Stomach (tissue), 9 donors: ENCODE measurements around the gene CPED1. TPM values are rescaled to one million over a fixed set of nuclear protein-coding genes. Genes with fewer than 3 reads are reported as not detected.

Experiments
- DNase-seq, 2 donors: peaks; one replicate each; pipeline versions ENCODE4 v3.0.0 to v3.0.0-alpha.2; 2013 to 2019
- H3K27ac ChIP-seq, 5 donors: fragments of 200-600 bp in 4 of 5; sonication (generic) in 4 of 5; one replicate each; pipeline ENCODE4 v1.5.1; 2013 to 2019; ENCODE audit warnings: mild to moderate bottlenecking in 1 of 5, moderate library complexity in 1 of 5
- H3K27me3 ChIP-seq, 3 donors: fragments of 200-600 bp; sonication (generic); one replicate each; pipeline ENCODE4 v1.5.1; 2017 to 2019; ENCODE audit warnings: mixed run types in 1 of 3
- H3K36me3 ChIP-seq, 4 donors: fragments of 200-600 bp; sonication (generic); 1 replicate in 3 of 4; 2 replicates in 1 of 4; pipeline ENCODE4 v1.5.1; 2016 to 2019
- H3K4me1 ChIP-seq, 4 donors: fragments of 200-600 bp; sonication (generic); one replicate each; pipeline ENCODE4 v1.5.1; 2016 to 2019
- H3K4me3 ChIP-seq, 4 donors: fragments of 200-600 bp; sonication (generic) in 3 of 4; one replicate each; pipeline ENCODE4 v1.5.1; 2016 to 2019; ENCODE audit warnings: mild to moderate bottlenecking in 1 of 4
- H3K9me3 ChIP-seq, 4 donors: fragments of 200-600 bp; sonication (generic); one replicate each; pipeline ENCODE4 v1.5.1; 2016 to 2019
- CTCF ChIP-seq, 7 experiments: fragments of 450-650 bp in 4 of 7; fragments of 200-600 bp in 3 of 7; sonication (generic) in 3 of 7; IDR thresholded peaks; one replicate each; pipeline ENCODE4 v1.5.1; 2016 to 2019; ENCODE audit warnings: antibody characterized with exemption in 7 of 7, control low read depth in 2 of 7, mild to moderate bottlenecking in 1 of 7
- EP300 ChIP-seq: sonication (generic); formaldehyde crosslinking; IDR thresholded peaks from one replicate; pipeline ENCODE4 v1.6.1; 2017; ENCODE audit warnings: antibody characterized with exemption
- POLR2A ChIP-seq, 4 donors: fragments of 450-650 bp; IDR thresholded peaks; one replicate each; pipeline ENCODE4 v1.6.1; 2016; ENCODE audit warnings: antibody characterized with exemption in 4 of 4, control low read depth in 2 of 4, mild to moderate bottlenecking in 1 of 4, moderate library complexity in 1 of 4
- POLR2AphosphoS5 ChIP-seq, 3 donors: sonication (generic); formaldehyde crosslinking; IDR thresholded peaks; one replicate each; pipeline ENCODE4 v1.6.1; 2016; ENCODE audit warnings: antibody characterized with exemption in 3 of 3
- WGBS, 5 donors: extraction: QIAGEN DNeasy Blood & Tissue Kit in 3 of 5; methylation state at CpG; one replicate each; pipeline versions ENCODE4 v1.1.5 to v1.1.7; 2013 to 2018; 5-methylcytosine and 5-hydroxymethylcytosine counted together
- intact Hi-C: fragments of 100-400 bp; cut with DNase I; formaldehyde crosslinking; loops from one replicate; pipeline ENCODE4 v1.15.1; 2023; ENCODE audit warnings: low total_unique reads
- polyA plus RNA-seq, 3 donors: library from polyadenylated mRNA; stranded (reverse); fragments of 200-250 nt; gene quantifications; one replicate each; pipeline ENCODE4 v1.2.3, GENCODE V29; 2013
- total RNA-seq, 5 donors: library from RNA; depleted of rRNA; stranded (reverse); fragments of >200 nt; gene quantifications; one replicate each; pipeline versions ENCODE4 v1.1.0 to v1.2.3, GENCODE V29; 2014 to 2016
- donor health status: healthy with polysubstance abuse.
- donor health status: Bipolar disorder and iron deficiency.
- donor health status: healthy.

The CPED1 gene
- total and polyA plus RNA-seq, 8 donors = 3.0 to 58.7 (median 15.9) TPM

GRCh38 chr7:121186746-121187145 is 198.2 kb downstream of the CPED1 start:
- TF ChIP-seq POLR2A (IDR thresholded peaks at IDR 0.05) (no peak), EP300 (no peak), POLR2AphosphoS5 (IDR thresholded peaks at IDR 0.05) (no peak), CTCF (IDR thresholded peaks at IDR 0.05) (no peak)
- no peak for DNase-seq
- H3K4me3 ChIP-seq = no peak overlapping the region
- WGBS, 5 donors = 72 to 89% (median 81%) methylated on average over 1 of the region's 1 CpG
- H3K27ac ChIP-seq = no peak overlapping the region
- no peaks in the 10 kb centered on the region for H3K4me1 ChIP-seq
- no peaks in the 10 kb centered on the region for H3K9me3 ChIP-seq
- intact Hi-C loops = no loop called here
- H3K36me3 ChIP-seq = no peaks in the 10 kb centered on the region
- no peaks in the 10 kb centered on the region for H3K27me3 ChIP-seq

GRCh38 chr7:121187222-121187621 is 198.7 kb downstream of the CPED1 start:
- no peak for DNase-seq
- intact Hi-C loops = no loop called here
- Histone ChIP-seq H3K27ac (no peak overlapping the region), H3K27me3 (no peaks in the 10 kb centered on the region), H3K9me3 (no peaks in the 10 kb centered on the region), H3K36me3 (no peaks in the 10 kb centered on the region), H3K4me1 (no peaks in the 10 kb centered on the region), H3K4me3 (no peak overlapping the region)
- 79 to 90% (median 87%) methylated on average over 3 of the region's 3 CpGs for WGBS, 5 donors
- no peak for TF ChIP-seq CTCF (IDR thresholded peaks at IDR 0.05)
- TF ChIP-seq POLR2A (IDR thresholded peaks at IDR 0.05) = no peak
- no peak for TF ChIP-seq EP300
- TF ChIP-seq POLR2AphosphoS5 (IDR thresholded peaks at IDR 0.05) = no peak

- Histone ChIP-seq H3K4me1 (no peaks in the 10 kb centered on the region), H3K4me3 (no peak overlapping the region), H3K36me3 (no peaks in the 10 kb centered on the region), H3K27me3 (no peaks in the 10 kb centered on the region), H3K9me3 (no peaks in the 10 kb centered on the region), H3K27ac (no peak overlapping the region)
- intact Hi-C loops = no loop called here
- TF ChIP-seq POLR2AphosphoS5 (IDR thresholded peaks at IDR 0.05) = no peak
- no peak for DNase-seq
Observed at GRCh38 chr7:121187676-121188075, 199.2 kb downstream of the CPED1 start.

GRCh38 chr7:121192834-121193233 is 204.3 kb downstream of the CPED1 start:
- intact Hi-C loops = no loop called here
- WGBS, 5 donors = 82 to 90% (median 83%) methylated on average over 3 of the region's 3 CpGs
- Histone ChIP-seq H3K9me3 (no peaks in the 10 kb centered on the region), H3K27me3 (no peaks in the 10 kb centered on the region), H3K4me1 (no peaks in the 10 kb centered on the region), H3K36me3 (no peaks in the 10 kb centered on the region), H3K27ac (no peak overlapping the region), H3K4me3 (no peak overlapping the region)
- TF ChIP-seq CTCF (IDR thresholded peaks at IDR 0.05) = no peak
- no peak for TF ChIP-seq POLR2AphosphoS5 (IDR thresholded peaks at IDR 0.05)
- no peak for TF ChIP-seq EP300
- DNase-seq = peak in 1 of 2 donors; percentile 20

- no peaks in the 10 kb centered on the region for H3K27me3 ChIP-seq
- TF ChIP-seq POLR2AphosphoS5 (IDR thresholded peaks at IDR 0.05) = no peak
- TF ChIP-seq EP300 = no peak
- TF ChIP-seq POLR2A (IDR thresholded peaks at IDR 0.05) = no peak
- TF ChIP-seq CTCF (IDR thresholded peaks at IDR 0.05) = no peak
- intact Hi-C loops = no loop called here
- H3K27ac ChIP-seq = no peak overlapping the region
- no peaks in the 10 kb centered on the region for H3K4me1 ChIP-seq
- no peak for DNase-seq
- H3K36me3 ChIP-seq = no peaks in the 10 kb centered on the region
- no peaks in the 10 kb centered on the region for H3K9me3 ChIP-seq
- H3K4me3 ChIP-seq = no peak overlapping the region
Observed at GRCh38 chr7:121195010-121195409, 206.5 kb downstream of the CPED1 start.
